GM12873 (cell line): ENCODE measurements around the gene TMEM163.

Source experiments
- CTCF ChIP-seq: IDR thresholded peaks from 2 replicates; pipeline ENCODE4 v1.5.1; 2012; ENCODE audit warnings: low read depth, mild to moderate bottlenecking, moderate library complexity, low read length, control low read depth; ENCODE audit not compliant: insufficient read depth; ENCODE audit errors: missing control alignments

TMEM163 gene

GRCh38 chr2:134758633-134759032 is 39.8 kb upstream of the TMEM163 start:
- TF ChIP-seq CTCF = no peak

- no peak for TF ChIP-seq CTCF
Measured at GRCh38 chr2:134745546-134745945, 26.7 kb upstream of the TMEM163 start.

- TF ChIP-seq CTCF = no peak
Measured at GRCh38 chr2:134745023-134745422, 26.2 kb upstream of the TMEM163 start.

- no peak for TF ChIP-seq CTCF
Measured at GRCh38 chr2:134739879-134740301, 21.1 kb upstream of the TMEM163 start.

GRCh38 chr2:134739236-134739878 is 20.6 kb upstream of the TMEM163 start:
- TF ChIP-seq CTCF = peak; percentile 26

- no peak for TF ChIP-seq CTCF
Measured at GRCh38 chr2:134738141-134738870, 19.5 kb upstream of the TMEM163 start.

- TF ChIP-seq CTCF = no peak
Measured at GRCh38 chr2:134737671-134738070, 18.9 kb upstream of the TMEM163 start.
